ENCODE measurements around the gene FAM3A. TPM values are rescaled to one million over a fixed set of nuclear protein-coding genes. Genes with fewer than 3 reads are reported as not detected.

Gene FAM3A
- total RNA-seq, 1 donor from 2014 or later, result 9.8 TPM

DNA sequence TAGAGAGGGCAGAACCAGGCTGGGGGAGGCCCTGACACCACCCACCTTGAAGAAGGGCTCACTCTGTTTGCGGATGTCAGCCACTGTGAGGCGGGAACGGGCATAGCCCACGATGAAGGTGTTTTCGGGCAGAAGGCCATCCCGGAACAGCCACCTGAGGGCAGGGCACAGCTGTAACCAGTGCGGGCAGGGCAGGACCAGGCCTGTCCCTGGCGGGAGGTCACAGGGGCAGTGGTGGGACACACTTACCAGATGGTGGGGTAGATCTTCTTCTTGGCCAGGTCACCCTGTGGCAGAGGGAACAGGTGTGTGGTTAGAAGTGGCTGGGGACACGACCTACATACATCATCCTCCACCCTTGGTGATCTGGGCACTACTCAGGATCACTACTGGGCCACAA is 19.9 kb upstream of the FAM3A start:
- DNase-seq (ENCODE audit: low spot score in 2 of 2) (no peak), FAIRE-seq (no peak)

- no peak for FAIRE-seq
- DNase-seq (ENCODE audit: low spot score in 2 of 2), result peak; percentile 86
Measured at GRCh38 chrX:154534526-154535322, 18.7 kb upstream of the FAM3A start.

DNA sequence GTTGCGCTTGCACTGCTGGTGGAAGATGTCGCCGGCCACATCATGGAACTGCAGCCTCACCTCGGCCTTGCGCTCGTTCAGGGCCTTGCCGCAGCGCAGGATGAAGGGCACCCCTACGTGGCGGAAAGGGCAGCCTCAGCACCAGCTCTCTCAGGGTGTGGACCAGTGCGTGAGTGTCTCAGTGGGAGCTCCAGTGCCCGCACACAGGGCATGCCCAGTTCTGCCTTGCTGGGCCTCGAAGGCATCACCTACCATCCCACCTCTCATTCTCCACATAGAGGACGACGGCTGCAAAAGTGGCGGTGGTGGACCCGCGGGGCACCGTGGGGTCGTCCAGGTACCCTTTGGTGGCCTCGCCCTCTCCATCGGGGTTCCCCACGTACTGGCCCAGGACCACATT is 16.7 kb upstream of the FAM3A start:
- no peak for FAIRE-seq

DNA sequence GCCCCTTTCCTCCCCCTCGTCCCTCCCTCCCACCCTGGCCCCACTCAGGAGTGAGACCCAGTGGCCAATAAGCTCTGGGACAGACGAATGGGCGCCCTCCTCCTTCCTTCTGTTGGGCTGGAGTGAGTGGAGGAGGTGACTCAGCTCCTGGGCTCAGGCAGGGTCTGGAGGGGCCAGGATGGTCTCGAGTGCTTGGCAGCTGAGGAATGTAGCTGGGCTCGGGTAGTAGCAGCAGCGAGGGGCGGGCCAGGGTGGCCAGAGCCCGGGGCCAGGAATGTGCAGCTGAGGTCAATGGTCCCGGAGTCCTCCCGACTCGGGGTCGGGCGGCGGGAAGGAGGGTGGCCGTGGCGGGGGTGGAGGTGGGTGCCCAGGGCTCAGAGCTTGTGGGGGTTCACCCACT is 15.6 kb upstream of the FAM3A start:
- DNase-seq (ENCODE audit: low spot score in 2 of 2), result no peak
- FAIRE-seq, result no peak

More for the DNA sequence above, 16.7 kb upstream of the FAM3A start:
- no peak for DNase-seq (ENCODE audit: low spot score in 2 of 2)

GRCh38 chrX:154530286-154530685 is 14.3 kb upstream of the FAM3A start:
- FAIRE-seq (no peak), DNase-seq (ENCODE audit: low spot score in 2 of 2) (no peak)

DNA sequence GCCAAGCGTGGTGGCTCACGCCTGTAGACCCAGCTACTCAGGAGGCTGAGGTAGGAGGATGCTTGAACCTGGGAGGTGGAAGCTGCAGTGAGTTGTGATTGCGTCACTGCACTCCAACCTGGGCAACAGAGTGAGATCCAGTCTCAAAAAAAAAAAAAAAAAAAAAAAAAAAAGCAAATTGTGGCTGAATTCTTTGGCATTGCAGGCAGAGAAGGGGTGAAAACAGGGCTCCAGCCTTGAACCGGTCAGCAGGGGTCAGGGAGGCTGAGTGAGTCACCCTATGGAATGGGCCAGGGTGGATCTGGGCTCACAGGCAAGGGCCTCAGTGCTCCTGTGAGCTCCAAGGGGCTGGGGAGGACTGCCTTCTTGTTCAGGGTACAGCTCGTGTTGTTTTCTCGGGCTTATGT is 13.2 kb upstream of the FAM3A start:
- DNase-seq (ENCODE audit: low spot score in 2 of 2) (no peak), FAIRE-seq (no peak)

GRCh38 chrX:154526901-154527675 is 11.1 kb upstream of the FAM3A start:
- FAIRE-seq (no peak), DNase-seq (ENCODE audit: low spot score in 2 of 2) (peak; percentile 53 to 62)

GRCh38 chrX:154525606-154526490 is 9.8 kb upstream of the FAM3A start:
- FAIRE-seq (no peak), DNase-seq (ENCODE audit: low spot score in 2 of 2) (no peak)

- no peak for DNase-seq (ENCODE audit: low spot score in 2 of 2)
- FAIRE-seq, result no peak
Measured at GRCh38 chrX:154519389-154519788, 3.4 kb upstream of the FAM3A start.

GRCh38 chrX:154517101-154517781 is 1.2 kb upstream of the FAM3A start:
- FAIRE-seq (no peak), DNase-seq (ENCODE audit: low spot score in 2 of 2) (no peak)

DNA sequence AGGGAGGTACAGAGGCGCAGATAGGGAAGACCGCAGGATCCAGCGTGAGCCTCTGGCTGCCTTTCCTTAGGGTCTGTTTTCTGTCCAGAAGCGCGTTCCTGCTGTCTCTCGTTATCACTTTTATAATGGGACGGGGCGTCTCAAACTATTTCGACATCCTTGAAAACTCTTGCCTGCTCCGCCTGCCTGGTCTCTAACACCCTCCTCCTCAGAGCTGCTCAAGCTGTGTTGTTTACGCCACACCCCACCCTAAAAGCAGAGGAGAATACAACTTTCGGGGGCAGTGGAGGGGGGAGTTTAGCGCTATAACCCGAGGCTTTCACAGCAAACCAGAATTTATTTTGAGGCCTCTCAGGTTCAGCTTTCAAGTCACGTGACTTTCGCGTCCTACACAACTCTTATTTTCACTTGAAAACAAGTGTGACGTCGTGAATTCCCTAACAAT is 646 bp upstream of the FAM3A start:
- DNase-seq (ENCODE audit: low spot score in 2 of 2), result no peak
- FAIRE-seq, result no peak

DNA sequence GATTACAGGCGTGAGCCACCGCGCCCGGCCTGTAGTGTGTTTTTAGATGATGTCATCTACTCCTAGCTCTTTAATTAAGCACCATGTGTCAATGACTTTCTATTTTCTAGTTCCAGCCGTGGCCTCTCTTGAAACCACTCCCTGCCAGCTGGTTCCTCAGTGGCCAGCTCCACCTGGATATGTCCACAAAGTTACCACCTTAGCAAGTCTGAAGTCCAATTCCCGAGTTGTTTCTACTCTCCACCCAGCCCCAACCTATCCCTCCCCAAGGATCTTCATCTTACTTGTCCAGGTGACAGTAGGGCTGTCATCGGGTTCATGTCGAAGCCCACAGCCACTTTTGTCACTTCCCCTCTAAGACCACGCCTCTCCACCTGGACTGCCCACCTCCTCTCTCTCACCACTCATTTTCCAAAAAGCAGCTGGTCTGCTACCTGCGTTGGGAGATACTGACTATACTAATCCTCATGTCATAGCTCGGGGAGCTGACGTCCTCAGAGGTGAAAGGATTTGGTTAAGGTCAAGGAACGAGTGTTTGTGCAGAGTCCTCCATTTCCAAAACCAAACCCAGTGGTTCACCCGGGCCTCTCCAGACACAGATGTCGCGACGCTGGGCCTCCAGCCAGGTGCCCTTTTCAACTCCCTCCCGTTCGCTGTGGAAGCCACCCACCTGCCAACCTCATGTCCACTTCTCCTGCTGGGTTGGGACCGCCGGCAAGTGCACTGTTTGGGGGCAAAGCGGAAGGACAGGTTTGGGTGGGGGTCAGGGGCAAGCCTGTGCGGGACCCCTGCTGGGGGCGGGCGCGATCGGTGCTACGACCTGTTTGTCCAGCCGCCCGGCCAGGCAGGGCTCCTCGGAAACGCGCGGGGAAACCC is 704 bp downstream of the FAM3A start:
- DNase-seq (ENCODE audit: low spot score in 2 of 2) (no peak), FAIRE-seq (no peak)

DNA sequence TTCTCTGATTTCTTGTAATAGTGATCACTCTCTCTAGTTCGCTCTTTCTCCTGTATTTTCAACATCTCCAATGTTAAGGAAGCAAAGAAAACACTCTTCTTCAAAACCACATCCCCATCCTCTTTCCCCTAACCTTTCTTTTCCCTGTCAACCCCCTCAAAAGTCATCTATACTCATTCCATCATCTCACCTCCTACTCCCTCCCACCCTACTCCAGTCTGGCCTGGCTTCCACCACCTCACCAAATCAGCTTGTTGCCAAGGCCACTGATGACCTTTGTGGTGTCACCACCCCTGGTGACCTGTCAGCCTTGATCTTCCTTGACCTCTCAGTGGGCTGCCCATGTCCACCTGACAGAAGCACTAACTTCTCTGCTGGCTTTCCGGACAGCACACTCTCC is 2.3 kb downstream of the FAM3A start:
- DNase-seq (ENCODE audit: low spot score in 2 of 2) (no peak), FAIRE-seq (no peak)

- no peak for FAIRE-seq
- no peak for DNase-seq (ENCODE audit: low spot score in 2 of 2)
Measured at GRCh38 chrX:154512879-154513553, 3.0 kb downstream of the FAM3A start.

DNA sequence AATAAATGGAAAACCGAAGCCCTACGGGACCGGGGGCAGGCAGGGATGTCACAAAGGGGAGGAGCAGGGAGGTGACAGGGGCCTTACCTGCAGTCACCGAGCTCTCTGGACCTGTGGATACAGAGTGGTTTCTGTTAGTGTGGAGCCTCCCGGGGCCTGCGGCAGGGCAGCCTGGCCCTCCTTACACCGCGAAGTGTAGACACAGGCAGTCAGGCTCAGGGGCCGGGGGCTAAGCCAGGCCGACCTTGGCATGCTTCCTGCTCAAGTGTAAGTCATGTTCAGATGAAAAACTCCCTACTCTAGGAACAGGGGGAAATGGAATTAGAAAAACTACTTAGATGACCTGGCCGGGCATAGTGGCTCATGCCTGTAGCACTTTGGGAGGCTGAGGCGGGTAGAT is 4.3 kb downstream of the FAM3A start:
- no peak for DNase-seq (ENCODE audit: low spot score in 2 of 2)
- FAIRE-seq, result no peak

DNA sequence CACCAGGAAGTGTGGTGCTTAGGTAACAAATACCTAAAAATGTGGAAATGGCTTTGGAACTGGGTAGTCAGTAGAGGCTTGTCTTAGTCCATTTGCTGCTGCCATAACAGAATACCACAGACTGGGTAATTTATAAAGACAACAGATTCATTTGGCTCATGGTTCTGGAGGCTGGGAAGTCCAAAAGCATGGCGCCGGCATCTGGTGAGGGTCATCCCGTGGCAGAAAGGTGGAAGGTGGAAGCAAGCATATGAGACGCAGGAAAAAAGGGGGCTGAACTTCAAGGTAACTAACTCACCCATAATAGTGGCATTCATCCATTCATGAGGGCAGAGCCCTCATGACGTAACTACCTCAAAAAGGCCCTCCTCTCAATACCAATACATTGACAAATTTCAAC is 6.6 kb downstream of the FAM3A start:
- FAIRE-seq (no peak), DNase-seq (ENCODE audit: low spot score in 2 of 2) (no peak)

DNA sequence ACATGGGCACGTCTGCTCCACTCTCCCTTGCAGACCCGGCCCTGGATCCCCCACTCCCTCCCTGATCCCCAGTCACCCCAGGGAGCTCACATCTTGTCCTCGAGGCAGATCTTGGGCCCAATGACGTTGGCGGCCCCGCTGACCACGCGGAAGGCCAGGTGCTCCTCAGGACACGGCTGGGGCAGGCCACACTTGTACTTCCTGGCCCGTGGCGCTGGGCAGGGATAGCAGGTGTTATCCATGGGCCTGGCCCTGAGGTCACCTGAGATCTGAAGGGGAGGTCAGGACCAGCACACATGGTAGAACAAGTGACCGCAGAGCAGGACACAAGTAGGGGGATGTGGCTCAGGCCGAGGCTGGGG is 7.7 kb downstream of the FAM3A start:
- DNase-seq (ENCODE audit: low spot score in 2 of 2) (no peak), FAIRE-seq (no peak)

DNA sequence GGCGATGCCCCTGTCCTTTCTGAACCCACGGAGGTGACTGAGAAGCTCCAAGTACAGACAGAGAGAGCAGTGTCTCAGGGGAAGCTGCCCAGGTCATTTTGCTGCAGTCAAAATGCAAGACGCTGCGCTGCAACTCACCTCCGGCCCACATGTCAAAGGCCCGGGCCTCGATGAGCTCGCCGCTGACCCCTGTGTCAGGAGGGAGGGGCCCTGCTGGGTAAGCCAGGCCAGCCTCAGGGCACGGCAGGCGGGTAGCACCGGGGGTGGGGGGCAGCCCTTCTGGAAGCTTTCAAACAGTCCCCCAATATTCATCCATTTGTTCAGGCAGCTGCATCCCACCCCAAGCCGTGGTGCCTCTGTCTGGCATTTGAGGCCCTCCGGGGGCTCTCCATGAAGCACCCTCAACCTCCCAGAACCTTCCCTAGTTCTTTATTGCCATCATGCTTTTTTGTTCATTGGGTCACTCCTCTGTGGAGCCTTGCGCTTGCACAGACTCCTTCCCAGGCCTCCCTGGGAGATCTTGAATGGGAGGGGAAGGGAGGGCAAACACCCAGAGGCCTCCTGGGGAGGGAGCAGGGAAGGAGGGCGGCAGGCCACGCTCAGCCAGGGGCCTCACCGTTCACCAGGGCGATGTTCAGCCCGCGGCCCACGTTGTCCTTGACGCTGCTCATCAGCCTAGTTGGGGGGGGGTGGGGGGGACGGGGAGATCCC is 8.2 kb downstream of the FAM3A start:
- DNase-seq (ENCODE audit: low spot score in 2 of 2) (no peak), FAIRE-seq (no peak)

Measured in frontal cortex (tissue), 4 donors.